ENCODE measurements around the gene STX18. TPM values are rescaled to one million over a fixed set of nuclear protein-coding genes. Genes with fewer than 3 reads are reported as not detected.
"Not testable (repeated sequence)": the region's sequence is repeated elsewhere in the genome, so short reads cannot be mapped to it uniquely, and the experiment has no call there.

Gene STX18
- polyA plus RNA-seq, 1 donor, result 42.5 TPM

DNA sequence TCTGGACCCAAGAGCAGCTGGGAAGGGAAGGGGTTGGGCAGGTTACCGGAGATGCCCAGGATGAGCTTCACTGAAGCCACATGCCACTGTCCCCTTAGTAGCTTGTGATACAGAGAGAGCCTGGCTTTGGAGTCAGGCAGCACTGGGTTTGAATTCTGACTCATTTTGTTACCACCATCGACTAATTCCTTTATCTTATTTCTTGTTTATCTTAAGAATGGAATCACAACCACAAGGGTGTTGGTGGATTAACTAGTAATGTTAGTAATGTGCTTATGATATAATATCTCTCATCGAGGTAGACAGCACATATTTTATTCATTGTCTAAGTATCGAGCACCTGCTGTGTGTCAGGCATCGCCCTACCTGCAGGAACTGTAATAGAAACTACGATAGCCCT is 17.7 kb upstream of the STX18 start:
- 61% methylated on average over 2 of the region's 6 CpGs for WGBS (ENCODE audit: insufficient coverage, low lambda C conversion rate)
- Histone ChIP-seq H3K27ac (ENCODE audit: low read length) (no peak overlapping the region), H3K27me3 (ENCODE audit: control insufficient read depth, insufficient read depth, low read length) (no peaks in the 10 kb centered on the region), H3K4me3 (ENCODE audit: low read length) (no peak overlapping the region), H3K36me3 (ENCODE audit: control insufficient read depth, insufficient read depth, low read length) (no peaks in the 10 kb centered on the region), H3K4me1 (ENCODE audit: control insufficient read depth, insufficient read depth, low read length) (no peaks in the 10 kb centered on the region), H3K9me3 (ENCODE audit: control insufficient read depth, low read depth, low read length) (no peaks in the 10 kb centered on the region)
- no peak for DNase-seq

GRCh38 chr4:4558881-4559280 is 17.0 kb upstream of the STX18 start:
- no peaks in the 10 kb centered on the region for H3K36me3 ChIP-seq (ENCODE audit: control insufficient read depth, insufficient read depth, low read length)
- no peak overlapping the region for H3K4me3 ChIP-seq (ENCODE audit: low read length)
- no peak overlapping the region for H3K27ac ChIP-seq (ENCODE audit: low read length)
- H3K9me3 ChIP-seq (ENCODE audit: control insufficient read depth, low read depth, low read length), result no peaks in the 10 kb centered on the region
- no peaks in the 10 kb centered on the region for H3K27me3 ChIP-seq (ENCODE audit: control insufficient read depth, insufficient read depth, low read length)
- 100% methylated on average over 3 of the region's 4 CpGs for WGBS (ENCODE audit: insufficient coverage, low lambda C conversion rate)
- no peaks in the 10 kb centered on the region for H3K4me1 ChIP-seq (ENCODE audit: control insufficient read depth, insufficient read depth, low read length)
- DNase-seq, result no peak

DNA sequence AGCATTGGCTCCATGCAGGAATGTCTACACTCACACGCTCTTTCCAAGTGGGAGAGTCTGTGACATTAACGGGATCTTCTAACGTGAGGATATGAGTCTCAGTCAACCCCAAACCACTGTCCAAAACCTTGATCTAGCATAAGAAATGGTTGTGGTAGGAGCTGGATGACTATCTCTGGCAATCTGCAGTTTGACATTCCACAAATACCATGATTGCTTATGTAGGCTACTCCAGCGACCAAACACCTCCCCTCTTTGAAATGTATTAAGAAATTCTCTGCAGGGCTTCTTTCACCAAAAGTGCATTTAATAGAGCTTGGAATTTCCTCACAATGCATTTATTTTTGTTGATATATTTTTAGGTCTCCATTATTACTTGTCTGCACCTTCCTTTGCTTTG is 14.1 kb upstream of the STX18 start:
- no CpG with 5 or more reads among the region's 4 CpGs for WGBS (ENCODE audit: insufficient coverage, low lambda C conversion rate)
- Histone ChIP-seq H3K27me3 (ENCODE audit: control insufficient read depth, insufficient read depth, low read length) (no peaks in the 10 kb centered on the region), H3K4me1 (ENCODE audit: control insufficient read depth, insufficient read depth, low read length) (no peaks in the 10 kb centered on the region), H3K4me3 (ENCODE audit: low read length) (no peak overlapping the region), H3K9me3 (ENCODE audit: control insufficient read depth, low read depth, low read length) (no peaks in the 10 kb centered on the region), H3K36me3 (ENCODE audit: control insufficient read depth, insufficient read depth, low read length) (peaks cover 9% of the 10 kb centered on the region), H3K27ac (ENCODE audit: low read length) (no peak overlapping the region)
- DNase-seq, result no peak

DNA sequence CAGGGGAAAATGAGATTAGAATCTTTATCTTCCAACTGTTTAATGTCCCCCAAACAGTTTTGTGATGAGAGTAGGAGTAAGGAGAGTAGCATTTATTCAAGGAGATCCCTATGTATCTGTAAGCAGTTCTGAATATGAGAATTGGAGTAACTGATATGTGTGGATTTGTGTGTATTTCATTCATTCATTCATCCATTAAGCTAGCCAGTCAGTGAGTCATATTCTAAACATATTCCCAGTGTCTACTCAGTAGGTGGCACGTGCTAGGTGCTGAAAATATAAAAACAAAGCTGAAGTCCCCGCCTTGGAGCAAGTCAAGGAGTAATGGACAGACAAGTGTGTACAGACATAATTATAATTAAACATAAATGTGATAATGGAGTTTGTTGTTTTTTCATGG is 12.4 kb upstream of the STX18 start:
- Histone ChIP-seq H3K9me3 (ENCODE audit: control insufficient read depth, low read depth, low read length) (no peaks in the 10 kb centered on the region), H3K36me3 (ENCODE audit: control insufficient read depth, insufficient read depth, low read length) (peaks cover 14% of the 10 kb centered on the region), H3K4me3 (ENCODE audit: low read length) (no peak overlapping the region), H3K27ac (ENCODE audit: low read length) (no peak overlapping the region), H3K4me1 (ENCODE audit: control insufficient read depth, insufficient read depth, low read length) (no peaks in the 10 kb centered on the region), H3K27me3 (ENCODE audit: control insufficient read depth, insufficient read depth, low read length) (no peaks in the 10 kb centered on the region)
- no CpG with 5 or more reads among the region's 2 CpGs for WGBS (ENCODE audit: insufficient coverage, low lambda C conversion rate)
- DNase-seq, result no peak

DNA sequence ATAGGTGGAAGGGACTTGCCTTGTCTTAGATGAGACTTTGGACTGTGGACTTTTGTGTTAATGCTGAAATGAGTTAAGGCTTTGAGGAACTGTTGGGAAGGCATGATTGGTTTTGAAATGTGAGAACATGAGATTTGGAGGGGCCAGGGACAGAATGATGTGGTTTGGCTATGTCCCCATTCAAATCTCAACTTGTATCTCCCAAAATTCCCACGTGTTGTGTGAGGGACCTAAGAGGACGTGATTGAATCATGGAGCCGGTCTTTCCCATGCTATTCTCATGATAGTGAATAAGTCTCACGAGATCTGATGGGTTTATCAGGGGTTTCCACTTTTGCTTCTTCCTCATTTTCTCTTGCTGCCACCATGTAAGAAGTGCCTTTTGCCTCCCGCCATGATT is 10.2 kb upstream of the STX18 start:
- DNase-seq, result peak in 1 of 2 donors; percentile 11
- 100% methylated on average over 1 of the region's 5 CpGs for WGBS (ENCODE audit: insufficient coverage, low lambda C conversion rate)

DNA sequence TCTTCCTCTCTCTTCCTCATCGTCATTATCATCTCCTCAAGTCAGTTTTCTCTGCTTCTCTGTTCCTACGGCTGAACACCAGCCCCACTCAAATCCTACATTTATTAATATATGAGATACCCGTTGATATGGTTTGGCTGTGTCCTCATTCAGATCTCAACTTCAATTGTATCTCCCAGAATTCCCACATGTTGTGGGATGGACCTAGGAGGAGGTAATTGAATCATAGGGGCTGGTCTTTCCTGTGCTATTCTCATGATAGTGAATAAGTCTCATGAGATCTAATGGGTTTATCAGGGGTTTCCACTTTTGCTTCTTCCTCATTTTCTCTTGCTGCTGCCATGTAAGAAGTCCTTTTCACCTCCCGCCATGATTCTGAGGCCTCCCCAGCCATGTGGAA is 8.3 kb upstream of the STX18 start:
- not testable (repeated sequence) for H3K9me3 ChIP-seq (ENCODE audit: control insufficient read depth, low read depth, low read length); H3K4me1 ChIP-seq (ENCODE audit: control insufficient read depth, insufficient read depth, low read length); H3K27me3 ChIP-seq (ENCODE audit: control insufficient read depth, insufficient read depth, low read length); DNase-seq; H3K4me3 ChIP-seq (ENCODE audit: low read length); H3K27ac ChIP-seq (ENCODE audit: low read length)
- peaks cover 36% of the 10 kb centered on the region for H3K36me3 ChIP-seq (ENCODE audit: control insufficient read depth, insufficient read depth, low read length)
- WGBS (ENCODE audit: insufficient coverage, low lambda C conversion rate), result 86% methylated on average over 1 of the region's 4 CpGs

More for the DNA sequence above, 10.2 kb upstream of the STX18 start:
- H3K4me1 ChIP-seq (ENCODE audit: control insufficient read depth, insufficient read depth, low read length); H3K27ac ChIP-seq (ENCODE audit: low read length); H3K27me3 ChIP-seq (ENCODE audit: control insufficient read depth, insufficient read depth, low read length); H3K4me3 ChIP-seq (ENCODE audit: low read length); H3K9me3 ChIP-seq (ENCODE audit: control insufficient read depth, low read depth, low read length): not testable (repeated sequence)
- H3K36me3 ChIP-seq (ENCODE audit: control insufficient read depth, insufficient read depth, low read length), result peaks cover 28% of the 10 kb centered on the region

DNA sequence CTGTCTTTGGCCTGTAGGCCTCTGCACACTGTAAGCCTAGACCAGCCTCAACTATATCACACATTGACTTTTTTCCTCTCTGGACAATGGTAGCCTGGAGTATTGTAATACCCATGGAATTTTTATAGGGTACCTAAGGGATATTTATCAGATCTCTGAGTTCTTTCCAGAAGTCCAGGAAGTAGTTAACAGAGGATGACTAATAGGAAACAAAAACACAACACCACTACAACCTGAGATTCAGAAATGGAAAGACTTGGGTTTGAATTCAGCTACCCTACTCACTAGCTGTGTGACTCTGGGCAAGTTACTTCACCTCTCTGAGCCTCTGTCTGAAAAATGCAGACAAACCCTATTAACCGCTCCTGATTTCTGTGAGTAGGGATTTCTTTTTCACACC is 7.7 kb upstream of the STX18 start:
- no peak overlapping the region for H3K4me3 ChIP-seq (ENCODE audit: low read length)
- no peaks in the 10 kb centered on the region for H3K27me3 ChIP-seq (ENCODE audit: control insufficient read depth, insufficient read depth, low read length)
- H3K9me3 ChIP-seq (ENCODE audit: control insufficient read depth, low read depth, low read length), result no peaks in the 10 kb centered on the region
- DNase-seq, result no peak
- H3K4me1 ChIP-seq (ENCODE audit: control insufficient read depth, insufficient read depth, low read length), result no peaks in the 10 kb centered on the region
- H3K27ac ChIP-seq (ENCODE audit: low read length), result no peak overlapping the region
- WGBS (ENCODE audit: insufficient coverage, low lambda C conversion rate), result no CpG with 5 or more reads among the region's 1 CpG
- peaks cover 36% of the 10 kb centered on the region for H3K36me3 ChIP-seq (ENCODE audit: control insufficient read depth, insufficient read depth, low read length)

GRCh38 chr4:4542774-4543485 is 1.1 kb upstream of the STX18 start:
- H3K9me3 ChIP-seq (ENCODE audit: control insufficient read depth, low read depth, low read length), result no peaks in the 10 kb centered on the region
- no peaks in the 10 kb centered on the region for H3K4me1 ChIP-seq (ENCODE audit: control insufficient read depth, insufficient read depth, low read length)
- H3K27ac ChIP-seq (ENCODE audit: low read length), result peak overlapping the region; percentile 91
- DNase-seq, result peak in 1 of 2 donors; percentile 45
- H3K36me3 ChIP-seq (ENCODE audit: control insufficient read depth, insufficient read depth, low read length), result peaks cover 15% of the 10 kb centered on the region
- H3K27me3 ChIP-seq (ENCODE audit: control insufficient read depth, insufficient read depth, low read length), result no peaks in the 10 kb centered on the region
- 46% methylated on average over 2 of the region's 12 CpGs for WGBS (ENCODE audit: insufficient coverage, low lambda C conversion rate)
- peak overlapping the region; percentile 80 for H3K4me3 ChIP-seq (ENCODE audit: low read length)

GRCh38 chr4:4541040-4541631 is 712 bp downstream of the STX18 start:
- Histone ChIP-seq H3K9me3 (ENCODE audit: control insufficient read depth, low read depth, low read length) (no peaks in the 10 kb centered on the region), H3K27ac (ENCODE audit: low read length) (peak overlapping the region; percentile 91), H3K4me1 (ENCODE audit: control insufficient read depth, insufficient read depth, low read length) (no peaks in the 10 kb centered on the region), H3K4me3 (ENCODE audit: low read length) (peak overlapping the region; percentile 80), H3K27me3 (ENCODE audit: control insufficient read depth, insufficient read depth, low read length) (no peaks in the 10 kb centered on the region), H3K36me3 (ENCODE audit: control insufficient read depth, insufficient read depth, low read length) (peaks cover 3% of the 10 kb centered on the region)
- 40% methylated on average over 1 of the region's 10 CpGs for WGBS (ENCODE audit: insufficient coverage, low lambda C conversion rate)
- peak; percentile 38 to 70 for DNase-seq

- no peaks in the 10 kb centered on the region for H3K9me3 ChIP-seq (ENCODE audit: control insufficient read depth, low read depth, low read length)
- no peaks in the 10 kb centered on the region for H3K27me3 ChIP-seq (ENCODE audit: control insufficient read depth, insufficient read depth, low read length)
- no CpG with 5 or more reads among the region's 2 CpGs for WGBS (ENCODE audit: insufficient coverage, low lambda C conversion rate)
- DNase-seq, result no peak
- H3K27ac ChIP-seq (ENCODE audit: low read length), result no peak overlapping the region
- H3K4me3 ChIP-seq (ENCODE audit: low read length), result no peak overlapping the region
- H3K4me1 ChIP-seq (ENCODE audit: control insufficient read depth, insufficient read depth, low read length), result no peaks in the 10 kb centered on the region
- H3K36me3 ChIP-seq (ENCODE audit: control insufficient read depth, insufficient read depth, low read length), result peaks cover 5% of the 10 kb centered on the region
Measured at GRCh38 chr4:4539481-4539880, 2.4 kb downstream of the STX18 start.

GRCh38 chr4:4535590-4535989 is 6.3 kb downstream of the STX18 start:
- Histone ChIP-seq H3K9me3 (ENCODE audit: control insufficient read depth, low read depth, low read length) (no peaks in the 10 kb centered on the region), H3K4me1 (ENCODE audit: control insufficient read depth, insufficient read depth, low read length) (no peaks in the 10 kb centered on the region), H3K4me3 (ENCODE audit: low read length) (no peak overlapping the region), H3K36me3 (ENCODE audit: control insufficient read depth, insufficient read depth, low read length) (peaks cover 5% of the 10 kb centered on the region), H3K27ac (ENCODE audit: low read length) (no peak overlapping the region), H3K27me3 (ENCODE audit: control insufficient read depth, insufficient read depth, low read length) (no peaks in the 10 kb centered on the region)
- no peak for DNase-seq
